ENCODE data around the gene MYH13.

GRCh38 chr17:10385871-10386270, 13.1 kb upstream of the MYH13 start:
- no peak for TF ChIP-seq SP1 (IDR thresholded peaks at IDR 0.05)
- TF ChIP-seq CTBP1 (IDR thresholded peaks at IDR 0.05; ENCODE audit: borderline replicate concordance), result no peak
- TF ChIP-seq SUZ12 (IDR thresholded peaks at IDR 0.05), result no peak
- TF ChIP-seq NFRKB (IDR thresholded peaks at IDR 0.05), result no peak
- TF ChIP-seq BHLHE40 (IDR thresholded peaks at IDR 0.05; ENCODE audit: borderline replicate concordance), result no peak
- TF ChIP-seq ELF4 (IDR thresholded peaks at IDR 0.05), result no peak
- no peak for TF ChIP-seq ZNF384 (IDR thresholded peaks at IDR 0.05)
- TF ChIP-seq TARDBP (IDR thresholded peaks at IDR 0.05), result no peak
- no peak for TF ChIP-seq FOXK2 (IDR thresholded peaks at IDR 0.05)
- no peak for TF ChIP-seq L3MBTL2 (conservative IDR thresholded peaks at IDR 0.05)

Data from HEK293T (cell line).